Head of caudate nucleus (tissue), 42 donors: ENCODE measurements around the gene UBXN11.
A peak's percentile ranks its signal among the peaks of the same experiment; 100 is the strongest.

Experiments used
- DNase-seq, 42 donors: peaks; one replicate each; pipeline versions ENCODE4 v3.0.0 to v3.0.0-alpha.2; 2020 to 2021; ENCODE audit warnings: mixed read lengths in 7 of 42
- intact Hi-C: fragments of 100-400 bp; cut with DNase I; formaldehyde crosslinking; loops from one replicate; pipeline ENCODE4 v1.15.0; 2022

UBXN11 gene

DNA sequence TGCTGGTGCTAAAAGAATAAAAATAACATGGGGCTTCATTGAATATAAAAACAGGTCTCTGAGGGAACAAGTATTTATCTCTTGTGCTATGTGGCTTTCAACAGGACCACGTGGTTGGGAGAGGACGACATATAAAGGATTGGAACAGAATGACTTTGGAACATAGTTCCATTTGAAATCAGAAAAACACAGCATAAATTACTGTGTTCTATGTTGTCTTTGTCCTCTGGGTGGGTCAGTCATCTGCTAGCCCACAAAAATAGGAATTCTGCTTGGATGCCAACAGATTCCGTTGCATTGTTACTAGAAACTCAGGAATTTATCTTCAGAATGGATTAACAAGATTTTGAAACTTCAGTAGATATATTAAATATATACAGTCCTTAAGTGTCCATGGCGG lies 66.5 kb downstream of the UBXN11 start:
- DNase-seq, result peak in 17 of 42 donors; percentile 17 to 72 (median 39)
- intact Hi-C loops, result no loop called here

DNA sequence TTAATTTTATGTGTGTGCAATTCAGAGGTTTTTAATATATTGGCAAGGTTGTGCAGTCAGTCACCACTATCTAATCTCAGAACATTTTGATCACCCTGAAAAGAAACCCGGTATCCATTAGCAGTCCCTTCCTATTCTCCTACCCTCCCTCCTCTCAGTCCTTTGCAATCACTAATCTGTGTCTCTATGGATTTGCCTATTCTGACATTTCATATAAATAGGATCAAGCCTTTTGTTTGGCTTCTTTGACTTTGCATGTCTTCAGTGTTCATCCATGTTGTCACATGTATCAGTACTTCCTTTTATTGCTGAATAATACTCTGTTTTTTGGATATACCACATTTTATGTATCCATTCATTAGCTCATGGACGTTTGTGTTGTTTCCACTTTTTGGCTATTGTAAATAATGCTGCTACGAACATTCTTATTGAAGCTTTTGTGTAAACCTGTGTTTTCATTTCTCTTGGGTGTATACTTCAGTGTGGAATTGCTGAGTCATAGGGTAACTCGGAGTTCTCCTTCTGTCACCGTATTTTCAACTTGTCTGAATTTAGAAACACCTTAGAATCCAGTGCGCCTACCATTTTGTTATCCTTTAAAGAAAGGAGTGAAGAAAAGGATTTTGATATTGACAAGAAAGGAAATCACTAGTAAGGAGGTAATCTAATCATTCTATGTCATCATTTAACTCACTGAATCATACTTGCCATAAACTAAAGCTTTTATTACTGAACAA lies 69.0 kb downstream of the UBXN11 start:
- intact Hi-C loops, result no loop called here
- DNase-seq, result peak in 3 of 42 donors; percentile 3 to 47 (median 10)

DNA sequence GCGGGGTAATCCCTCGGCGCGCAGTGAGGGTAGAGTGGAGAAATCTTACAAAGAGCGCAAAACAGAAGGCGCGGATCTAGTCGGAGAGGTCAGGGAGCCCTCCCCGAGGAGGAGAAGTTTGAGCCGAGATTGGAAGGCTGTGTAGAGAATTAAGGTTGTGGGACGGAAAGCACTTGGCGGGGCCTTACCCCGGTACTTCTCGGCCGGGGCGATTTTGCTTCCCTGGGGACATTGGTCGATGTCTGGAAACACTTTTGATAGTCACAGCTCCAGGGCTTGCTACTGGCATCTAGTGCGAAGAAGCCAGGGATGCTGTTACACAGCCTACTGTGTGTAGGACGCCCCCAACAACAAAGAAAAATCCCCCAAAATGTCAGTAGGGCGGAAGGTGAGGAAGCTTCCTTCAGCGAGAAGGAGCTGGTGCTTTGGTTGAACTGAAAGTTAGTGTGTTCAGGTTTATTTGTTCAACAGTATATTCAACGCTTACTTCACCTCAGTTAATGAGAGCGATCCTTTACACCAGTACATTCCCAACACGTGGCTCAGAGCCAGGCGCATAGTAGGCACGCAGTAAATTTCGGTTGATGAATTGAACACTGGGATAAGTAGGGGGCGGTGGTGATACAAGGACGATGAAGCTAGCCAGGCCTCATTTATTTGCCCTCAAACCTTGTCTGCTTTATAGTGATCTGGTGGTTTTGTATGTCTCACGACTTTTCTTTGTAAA lies 71.6 kb downstream of the UBXN11 start:
- peak in 12 of 42 donors; percentile 10 to 58 (median 22) for DNase-seq
- intact Hi-C loops, result loop anchor here (5.0 kb wide), 2 partner anchors 42 to 68 kb away; partner anchors contain the start of genes C1orf232 and ZNF593

DNA sequence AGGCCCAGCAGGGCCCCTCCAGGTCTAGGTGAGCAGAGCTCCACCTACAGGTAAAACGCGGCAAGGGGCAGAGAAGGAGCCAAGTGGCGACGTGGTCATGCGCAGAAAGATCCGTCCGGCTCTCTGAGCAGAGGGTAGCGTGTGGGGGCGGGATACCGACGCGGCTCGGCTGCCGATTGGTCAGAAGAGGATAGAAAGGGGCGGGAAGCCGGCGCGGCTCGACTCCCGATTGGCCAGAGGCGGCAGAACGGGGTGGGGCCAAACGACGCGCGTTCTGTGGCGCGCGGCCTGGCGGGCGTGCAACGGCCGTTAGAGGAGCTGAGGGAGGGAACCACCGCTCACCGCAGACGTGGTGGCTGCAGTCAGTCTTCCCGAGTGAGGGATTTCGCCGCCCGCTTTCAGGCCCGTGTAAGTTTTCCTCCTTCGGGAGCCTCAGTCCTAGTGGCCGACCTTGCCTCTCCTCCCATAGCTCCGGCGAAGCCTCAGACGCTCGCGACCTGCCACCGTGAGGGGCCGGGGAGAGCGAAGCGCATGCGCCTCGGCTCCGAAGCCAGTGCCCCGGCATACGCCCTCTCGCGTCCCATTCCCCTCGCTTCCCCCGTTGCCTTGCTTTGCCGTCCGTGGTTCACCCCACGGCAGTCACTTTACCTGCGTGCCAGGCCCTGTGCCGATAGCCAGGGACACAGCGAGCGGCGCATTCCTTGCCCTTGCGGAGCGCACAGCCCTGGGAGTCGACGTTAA lies 72.4 kb downstream of the UBXN11 start, which contains the start of gene CEP85:
Gene CEP85 (plus strand): TSS at position 298 of the 741 bp plus-strand sequence. CDS start 5,584 bp downstream, outside the sequence.
- intact Hi-C loops, result loop anchor here (5.0 kb wide), 2 partner anchors 43 to 67 kb away; partner anchors contain the start of genes C1orf232 and ZNF593
- peak; percentile 97 to 100 (median 99) for DNase-seq
